GM18520 (cell line): Measurements from ENCODE around the gene CUL1.

Source experiments
- ATAC-seq: cut with Tn5 transposase; IDR thresholded peaks from one replicate; pipeline ENCODE4 v1.9.1; 2021; ENCODE audit not compliant: unreplicated experiment

Gene CUL1

DNA sequence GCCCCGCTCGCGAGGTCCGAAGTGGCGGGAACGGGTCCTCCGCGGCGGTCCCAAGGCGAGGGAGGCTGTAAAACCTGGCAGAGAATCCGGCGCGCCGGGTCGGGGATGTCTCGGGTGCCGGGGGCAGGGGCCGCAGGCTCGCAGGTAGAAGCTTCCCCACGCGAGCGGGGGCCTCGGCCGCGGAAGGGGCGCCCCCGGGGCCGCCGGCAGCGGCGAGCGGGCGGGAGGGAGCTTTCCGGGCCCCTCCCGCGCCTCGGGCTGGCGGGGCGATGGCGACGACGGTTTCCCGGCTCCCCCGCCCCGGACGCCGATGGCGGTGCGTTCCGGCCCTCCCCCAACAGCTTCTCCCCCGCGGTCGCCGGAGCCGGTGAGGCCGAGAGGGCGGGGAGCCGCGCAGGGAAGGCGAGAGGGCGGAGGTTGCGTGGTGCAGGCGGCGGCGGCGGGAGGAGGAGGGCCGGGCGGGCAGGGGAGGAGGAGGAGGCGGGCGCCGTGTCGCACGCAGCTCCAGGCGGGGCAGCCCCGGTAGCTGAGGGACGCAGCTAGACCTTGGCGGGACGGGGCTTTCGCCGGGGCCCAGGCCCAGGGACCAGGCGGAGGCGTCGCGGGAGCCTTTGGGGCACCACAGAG lies at the start of gene CUL1:
CUL1 (plus strand) TSS at position 507 of the 627 bp plus-strand sequence. CDS start 31,220 bp downstream, outside the sequence.
- ATAC-seq: peak; percentile 59

- no peak for ATAC-seq
Observed at GRCh38 chr7:148650232-148650858, 48.4 kb upstream of the CUL1 start.

DNA sequence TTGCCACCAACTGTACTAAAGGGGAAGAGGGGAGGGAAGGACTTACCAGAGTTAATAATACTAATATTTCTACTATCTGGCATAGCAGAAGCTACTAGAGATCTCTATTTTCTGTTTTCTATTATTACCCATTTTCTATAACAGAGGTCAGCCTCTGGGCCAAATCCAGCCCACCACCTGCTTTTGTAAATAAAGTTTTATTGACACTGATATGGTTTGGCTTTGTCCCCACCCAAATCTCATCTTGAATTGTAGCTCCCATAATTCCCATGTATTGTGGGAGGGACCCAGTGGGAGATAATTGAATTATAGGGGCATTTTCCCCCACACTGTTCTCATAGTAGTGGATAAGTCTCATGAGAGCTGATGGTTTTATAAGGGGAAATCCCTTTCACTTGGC lies 45.9 kb upstream of the CUL1 start:
- no peak for ATAC-seq

GRCh38 chr7:148657929-148658328 lies 40.8 kb upstream of the CUL1 start:
- no peak for ATAC-seq

DNA sequence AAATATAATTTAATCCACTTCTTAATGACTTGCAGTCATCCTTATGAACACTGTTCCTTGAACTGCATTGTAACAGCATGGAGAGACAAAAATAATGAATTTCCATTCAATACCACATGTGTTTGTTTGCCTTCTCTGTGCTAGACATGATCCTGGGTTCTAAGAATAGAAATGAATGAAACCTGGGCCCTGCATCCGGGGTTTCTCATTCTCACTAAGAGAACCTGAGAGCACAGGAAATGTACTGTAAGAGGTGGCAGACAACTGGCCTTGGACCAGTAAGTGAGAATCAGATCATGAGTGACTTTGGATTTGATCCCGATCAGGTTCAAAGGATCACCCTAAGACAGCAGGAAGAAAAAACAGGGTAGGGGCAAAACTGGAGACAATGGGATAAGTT lies 37.2 kb upstream of the CUL1 start:
- ATAC-seq: no peak

DNA sequence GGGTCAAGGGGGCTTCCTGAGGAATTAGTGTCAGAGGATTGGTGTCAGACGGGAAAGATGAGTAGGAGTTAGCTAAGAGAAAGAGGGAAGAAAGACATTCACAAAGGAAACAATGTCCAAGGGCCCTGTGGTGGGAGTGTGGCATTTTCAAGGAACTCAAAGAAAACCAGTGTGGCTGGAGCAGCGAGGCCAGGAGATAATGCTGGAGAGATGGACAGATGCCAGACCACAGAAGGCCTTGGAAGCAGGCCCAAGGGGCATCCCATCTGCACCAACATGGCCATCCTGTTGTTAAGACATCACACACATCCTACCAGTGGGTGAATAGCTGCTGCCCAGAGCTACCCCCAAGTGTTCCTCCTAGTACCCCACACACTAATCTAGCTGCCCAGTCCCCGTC lies 36.1 kb upstream of the CUL1 start:
- ATAC-seq: no peak

DNA sequence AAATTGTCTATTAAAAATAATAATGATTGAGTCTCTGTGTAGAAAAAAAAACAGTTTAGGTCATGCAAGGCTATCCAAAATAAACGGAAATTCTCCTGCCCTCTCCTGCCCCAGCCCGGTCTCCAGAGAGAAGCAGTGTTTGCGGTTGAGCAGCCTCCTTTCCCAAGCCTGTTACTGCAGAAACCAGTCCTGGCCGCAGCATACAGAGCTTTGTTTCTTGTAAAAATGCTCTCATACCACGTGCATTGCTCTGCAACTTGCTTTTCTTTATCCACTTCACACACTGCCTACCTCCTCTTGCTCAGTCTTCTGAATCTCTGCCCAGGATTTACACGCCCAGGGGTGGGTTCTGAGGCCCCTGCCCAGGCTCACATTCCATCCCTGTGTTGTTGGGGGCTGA lies 34.4 kb upstream of the CUL1 start:
- no peak for ATAC-seq

DNA sequence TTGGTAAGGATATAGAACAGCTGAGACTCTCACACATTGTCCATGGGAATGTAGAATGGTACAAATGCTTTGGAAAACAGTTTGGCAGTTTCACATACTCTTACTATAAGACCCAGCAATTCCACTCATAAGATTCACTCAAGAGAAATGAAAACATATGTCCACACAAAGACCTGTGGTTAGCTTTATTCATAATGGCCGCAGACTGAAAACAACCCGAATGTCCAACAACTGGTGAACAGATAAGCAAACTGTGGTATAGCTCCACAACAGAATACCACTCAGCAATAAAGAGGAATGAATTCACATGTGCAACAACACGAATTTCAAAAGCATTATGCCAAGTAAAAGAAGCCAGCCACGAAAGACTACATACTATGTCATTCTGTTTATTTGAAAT lies 33.5 kb upstream of the CUL1 start:
- no peak for ATAC-seq

GRCh38 chr7:148669927-148670326 lies 28.8 kb upstream of the CUL1 start:
- ATAC-seq: no peak

- ATAC-seq: no peak
Observed at GRCh38 chr7:148670374-148670773, 28.3 kb upstream of the CUL1 start.

DNA sequence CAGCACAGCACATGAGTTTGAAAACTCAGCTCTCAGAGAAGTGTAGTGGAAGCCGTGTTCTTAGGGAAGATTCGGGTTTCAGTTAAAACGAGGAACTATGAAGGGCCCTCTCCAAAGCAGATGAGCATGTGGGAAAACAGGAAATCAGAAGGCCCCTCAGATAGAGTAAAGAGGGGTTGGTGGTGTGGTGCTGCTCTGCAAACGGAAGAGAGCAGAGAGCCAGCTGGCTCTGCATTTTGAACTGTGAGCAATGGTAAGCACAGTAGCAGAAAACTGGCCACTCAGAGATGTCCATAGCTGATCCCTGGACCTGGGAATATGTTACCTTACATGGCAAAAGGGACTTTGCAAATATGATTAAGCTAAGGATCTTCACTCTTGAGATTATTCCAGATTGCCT lies 27.9 kb upstream of the CUL1 start:
- ATAC-seq: no peak

DNA sequence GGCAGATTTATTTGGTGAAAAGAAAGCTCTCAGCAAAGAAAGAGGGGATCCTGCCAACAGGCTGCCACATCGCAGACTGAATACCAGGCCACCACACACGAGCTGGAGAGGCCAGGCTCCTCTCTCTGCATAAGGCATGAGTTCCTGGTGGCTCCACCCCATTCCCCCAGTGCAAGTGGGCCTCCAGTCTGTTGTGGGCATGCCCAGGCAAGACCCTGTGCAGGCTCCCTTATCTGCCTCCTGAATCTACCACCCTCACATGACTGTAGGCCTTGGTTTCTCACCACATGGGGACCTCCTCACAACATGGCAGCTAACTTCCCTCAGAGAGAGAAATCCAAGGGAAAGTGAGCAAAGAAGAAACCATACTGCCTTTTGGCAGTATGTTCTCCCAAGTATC lies 26.7 kb upstream of the CUL1 start:
- no peak for ATAC-seq

DNA sequence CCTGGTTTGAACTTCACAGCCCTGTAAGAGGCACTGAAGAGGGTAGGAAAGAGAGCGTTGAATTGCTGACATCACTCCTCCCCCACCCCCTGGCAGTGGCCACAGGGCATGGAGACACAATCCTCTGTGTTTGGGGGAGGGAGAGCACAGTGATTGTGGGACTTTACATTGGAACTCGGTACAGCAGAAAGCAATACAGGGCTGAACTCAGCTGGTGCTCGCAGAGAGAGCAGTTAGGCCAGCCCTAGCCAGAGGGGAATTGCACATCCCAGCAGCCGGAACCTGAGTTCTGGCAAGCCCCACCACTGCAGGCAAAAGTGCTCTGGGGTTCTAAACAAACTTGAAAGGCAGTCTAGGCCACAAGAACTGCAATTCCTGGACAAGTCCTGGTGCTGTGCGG lies 24.0 kb upstream of the CUL1 start:
- no peak for ATAC-seq

- no peak for ATAC-seq
Observed at GRCh38 chr7:148676291-148676690, 22.4 kb upstream of the CUL1 start.

DNA sequence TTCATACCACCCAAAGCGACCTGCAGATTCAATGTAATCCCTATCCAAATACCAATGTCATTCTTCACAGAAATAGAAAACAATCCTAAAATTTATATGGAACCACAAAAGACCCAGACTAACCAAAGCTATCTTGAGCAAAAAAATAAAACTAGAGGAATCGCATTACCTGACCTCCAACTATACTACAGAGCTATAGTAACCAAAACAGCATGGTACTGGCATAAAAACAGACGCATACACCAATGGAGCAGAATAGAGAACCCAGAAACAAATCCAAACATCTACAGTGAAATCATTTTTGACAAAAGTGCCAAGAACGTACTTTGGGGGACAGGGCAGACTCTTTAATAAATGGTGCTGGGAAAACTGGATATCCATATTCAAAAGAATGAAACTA lies 16.9 kb upstream of the CUL1 start:
- ATAC-seq: no peak

DNA sequence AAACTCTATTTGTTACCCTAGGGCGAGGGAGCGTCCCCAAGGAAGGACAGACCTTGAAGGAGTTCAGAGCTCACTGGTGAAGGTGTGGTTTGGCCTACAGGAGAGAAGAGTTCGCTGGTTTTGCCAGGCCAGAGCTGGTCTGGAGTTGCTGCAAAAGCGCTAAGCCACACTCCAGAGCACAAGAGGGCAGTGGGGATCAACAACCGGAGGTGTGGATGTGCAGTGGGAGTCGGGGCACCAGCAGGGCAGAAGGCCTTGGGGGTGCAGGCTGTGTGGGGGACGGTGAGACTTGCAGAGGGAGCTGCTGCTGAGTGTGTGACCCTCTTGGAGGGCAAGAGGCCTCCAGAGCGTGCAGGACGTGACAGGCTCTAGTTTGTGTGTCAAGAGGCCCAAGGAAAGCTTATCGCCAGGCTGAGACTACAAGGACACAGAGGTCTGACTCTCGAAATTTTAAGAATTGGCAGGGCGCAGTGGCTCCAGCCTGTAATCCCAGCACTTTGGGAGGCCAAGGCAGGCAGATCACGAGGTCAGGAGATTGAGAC lies 14.3 kb upstream of the CUL1 start:
- no peak for ATAC-seq

GRCh38 chr7:148686312-148686937 lies 12.3 kb upstream of the CUL1 start:
- no peak for ATAC-seq

DNA sequence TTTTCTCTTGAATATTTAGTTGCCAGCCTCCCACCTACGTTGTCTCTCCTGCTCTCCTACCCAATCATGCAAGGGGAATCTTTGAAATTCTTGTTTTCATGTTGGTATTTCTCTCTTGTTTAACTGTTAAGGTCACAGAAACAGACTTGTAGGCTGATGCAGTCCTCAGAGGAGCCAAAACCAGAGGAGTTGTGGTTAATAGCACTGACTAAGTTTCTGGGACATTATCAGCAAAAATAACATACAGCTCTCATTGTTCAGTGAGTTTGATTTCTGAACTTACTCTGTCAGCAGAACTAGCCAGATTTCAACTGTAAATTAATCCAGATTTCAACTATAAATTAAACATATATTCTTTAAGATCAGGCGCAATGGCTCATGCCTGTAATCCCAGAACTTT lies 11.1 kb upstream of the CUL1 start:
- ATAC-seq: no peak

- ATAC-seq: no peak
Observed at GRCh38 chr7:148688526-148688925, 10.2 kb upstream of the CUL1 start.

- ATAC-seq: no peak
Observed at GRCh38 chr7:148693651-148694050, 5.1 kb upstream of the CUL1 start.

- no peak for ATAC-seq
Observed at GRCh38 chr7:148694631-148695030, 4.1 kb upstream of the CUL1 start.

- no peak for ATAC-seq
Observed at GRCh38 chr7:148695953-148696352, 2.8 kb upstream of the CUL1 start.
